Prostate gland (tissue), 2 donors: ENCODE measurements around the gene GALP. TPM values are rescaled to one million over a fixed set of nuclear protein-coding genes. Genes with fewer than 3 reads are reported as not detected.

Source experiments
- DNase-seq: peaks from one replicate; pipeline ENCODE4 v3.0.0-alpha.2; 2019; ENCODE audit warnings: low spot score
- H3K27ac ChIP-seq, 2 donors: fragments of 200-600 bp; sonication (generic); 2 replicates each; pipeline ENCODE4 v1.5.1; 2017 to 2019
- H3K27me3 ChIP-seq: fragments of 200-600 bp; sonication (generic); replicated peaks from 2 replicates; pipeline ENCODE4 v1.5.1; 2019; ENCODE audit not compliant: insufficient read depth
- H3K36me3 ChIP-seq, 2 donors: fragments of 200-600 bp; sonication (generic); 1 replicate in 1 of 2; 2 replicates in 1 of 2; pipeline versions ENCODE4 v1.5.1 to v1.8.1; 2017 to 2019
- H3K4me1 ChIP-seq: fragments of 200-600 bp; sonication (generic); replicated peaks from 2 replicates; pipeline ENCODE4 v1.5.1; 2019
- H3K4me3 ChIP-seq, 2 donors: fragments of 200-600 bp; sonication (generic); 2 replicates each; pipeline ENCODE4 v1.5.1; 2017 to 2019
- H3K9me3 ChIP-seq: fragments of 200-600 bp; sonication (generic); 2 replicates; pipeline ENCODE4 v1.5.1; 2017
- POLR2A ChIP-seq: fragments of 450-650 bp; IDR thresholded peaks from one replicate; pipeline ENCODE4 v1.6.1; 2016; ENCODE audit warnings: antibody characterized with exemption, mild to moderate bottlenecking
- POLR2AphosphoS5 ChIP-seq: sonication (generic); formaldehyde crosslinking; IDR thresholded peaks from one replicate; pipeline ENCODE4 v1.6.1; 2017; ENCODE audit warnings: antibody characterized with exemption
- WGBS: methylation state at CpG from one replicate; pipeline ENCODE4 v1.1.5; 2018; 5-methylcytosine and 5-hydroxymethylcytosine counted together
- intact Hi-C: fragments of 100-400 bp; cut with DNase I; formaldehyde crosslinking; loops from one replicate; pipeline ENCODE4 v1.14.2; 2022
- total RNA-seq, 2 donors: library from RNA; depleted of rRNA; stranded (reverse); fragments of >200 nt; gene quantifications; one replicate each; pipeline ENCODE4 v1.1.0, GENCODE V29; 2016
- TF ChIP-seq, protein P1 (sequence below), 4 experiments: fragments of 200-600 bp in 2 of 4; fragments of 450-650 bp in 2 of 4; sonication (generic) in 2 of 4; IDR thresholded peaks; 1 replicate in 3 of 4; 2 replicates in 1 of 4; pipeline ENCODE4 v1.5.1; 2016 to 2019; ENCODE audit warnings: antibody characterized with exemption in 4 of 4, mild to moderate bottlenecking in 2 of 4, moderate library complexity in 2 of 4

GALP gene
- total RNA-seq, 2 donors from 2014 or later, result not detected

DNA sequence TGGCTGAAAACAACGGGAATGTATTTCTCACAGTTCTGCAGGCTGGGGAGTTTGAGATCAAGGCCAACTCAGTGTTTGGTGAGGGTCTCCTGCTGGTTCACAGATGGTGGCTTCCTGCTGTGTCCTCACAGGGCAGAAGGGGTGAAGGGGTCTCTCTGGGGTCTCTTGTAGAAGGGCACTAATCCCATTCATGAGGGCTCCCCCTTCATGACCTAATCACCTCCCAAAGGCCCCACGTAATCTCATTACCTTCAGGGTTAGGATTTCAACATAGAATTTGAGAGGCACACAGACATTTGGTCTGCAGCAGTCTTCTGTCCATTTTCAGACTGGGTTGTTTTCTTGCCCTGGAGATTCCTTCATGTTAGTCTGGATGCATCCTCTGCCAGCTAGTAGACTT, 23.2 kb upstream of the GALP start:
- DNase-seq, result no peak
- TF ChIP-seq, protein P1, sequence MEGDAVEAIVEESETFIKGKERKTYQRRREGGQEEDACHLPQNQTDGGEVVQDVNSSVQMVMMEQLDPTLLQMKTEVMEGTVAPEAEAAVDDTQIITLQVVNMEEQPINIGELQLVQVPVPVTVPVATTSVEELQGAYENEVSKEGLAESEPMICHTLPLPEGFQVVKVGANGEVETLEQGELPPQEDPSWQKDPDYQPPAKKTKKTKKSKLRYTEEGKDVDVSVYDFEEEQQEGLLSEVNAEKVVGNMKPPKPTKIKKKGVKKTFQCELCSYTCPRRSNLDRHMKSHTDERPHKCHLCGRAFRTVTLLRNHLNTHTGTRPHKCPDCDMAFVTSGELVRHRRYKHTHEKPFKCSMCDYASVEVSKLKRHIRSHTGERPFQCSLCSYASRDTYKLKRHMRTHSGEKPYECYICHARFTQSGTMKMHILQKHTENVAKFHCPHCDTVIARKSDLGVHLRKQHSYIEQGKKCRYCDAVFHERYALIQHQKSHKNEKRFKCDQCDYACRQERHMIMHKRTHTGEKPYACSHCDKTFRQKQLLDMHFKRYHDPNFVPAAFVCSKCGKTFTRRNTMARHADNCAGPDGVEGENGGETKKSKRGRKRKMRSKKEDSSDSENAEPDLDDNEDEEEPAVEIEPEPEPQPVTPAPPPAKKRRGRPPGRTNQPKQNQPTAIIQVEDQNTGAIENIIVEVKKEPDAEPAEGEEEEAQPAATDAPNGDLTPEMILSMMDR (IDR thresholded peaks at IDR 0.05), result no peak
- TF ChIP-seq POLR2AphosphoS5, result no peak
- no peak for TF ChIP-seq POLR2A
- H3K36me3 ChIP-seq, result no peaks in the 10 kb centered on the region

DNA sequence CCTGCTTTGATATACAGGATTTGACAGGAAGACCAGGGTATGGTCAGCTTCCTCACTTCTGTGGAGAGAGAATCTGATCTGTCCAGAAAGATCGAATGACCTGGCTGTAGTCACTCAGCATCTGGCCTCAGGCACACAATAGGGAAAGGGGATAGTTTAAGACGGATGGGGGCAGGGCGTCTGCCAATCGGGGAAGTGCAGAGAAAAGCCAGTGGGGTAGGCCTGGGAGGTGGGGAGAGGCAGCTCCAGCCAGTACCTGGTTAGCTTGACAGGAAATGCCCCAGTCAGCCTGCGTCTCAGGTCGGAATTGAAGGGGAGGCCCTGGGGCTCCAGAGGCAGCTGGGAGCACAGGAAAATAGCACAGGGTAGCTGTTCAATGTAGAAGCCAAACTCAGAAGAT, 22.3 kb upstream of the GALP start:
- 62% methylated on average over 6 of the region's 6 CpGs for WGBS
- no peaks in the 10 kb centered on the region for H3K9me3 ChIP-seq
- DNase-seq, result no peak
- H3K4me3 ChIP-seq, result no peak overlapping the region
- H3K27me3 ChIP-seq, result no peaks in the 10 kb centered on the region
- H3K36me3 ChIP-seq, result no peaks in the 10 kb centered on the region
- H3K4me1 ChIP-seq, result no peaks in the 10 kb centered on the region
- TF ChIP-seq POLR2AphosphoS5 (no peak), POLR2A (no peak)
- TF ChIP-seq, protein P1 (IDR thresholded peaks at IDR 0.05), result no peak
- intact Hi-C loops, result no loop called here
- no peak overlapping the region for H3K27ac ChIP-seq

More for the DNA sequence above, 23.2 kb upstream of the GALP start:
- H3K27ac ChIP-seq, result no peak overlapping the region
- no peaks in the 10 kb centered on the region for H3K4me1 ChIP-seq
- no peak overlapping the region for H3K4me3 ChIP-seq
- no peaks in the 10 kb centered on the region for H3K9me3 ChIP-seq
- intact Hi-C loops, result no loop called here
- H3K27me3 ChIP-seq, result no peaks in the 10 kb centered on the region
- 77% methylated on average over 2 of the region's 2 CpGs for WGBS

DNA sequence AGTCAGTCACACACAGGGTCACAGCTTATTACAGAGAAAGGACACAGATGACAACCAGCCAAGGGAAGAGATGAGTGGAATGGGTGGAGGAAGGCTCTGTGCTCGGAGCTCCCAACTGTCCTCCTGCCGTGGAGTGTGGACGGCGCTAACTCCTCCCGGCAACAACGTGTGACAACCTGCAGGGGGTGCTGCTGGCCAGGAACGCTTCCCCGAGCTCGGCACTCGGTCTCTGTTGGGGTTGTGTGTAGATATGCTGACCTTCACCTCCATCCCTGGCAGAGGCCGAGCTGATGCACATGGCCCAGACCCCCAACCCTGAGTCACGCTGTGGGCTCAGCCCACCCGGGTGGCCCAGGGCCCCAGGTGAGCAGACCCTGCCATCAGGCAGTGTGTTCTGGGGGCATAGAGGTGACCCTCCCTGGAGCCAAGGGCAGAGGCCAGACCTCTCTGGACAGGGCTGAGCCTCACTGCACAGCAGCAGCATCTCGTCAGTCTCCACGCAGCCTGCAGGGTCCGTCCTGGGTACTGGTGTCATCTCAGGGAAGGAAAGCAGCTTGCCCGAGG, 20.6 kb upstream of the GALP start:
- Histone ChIP-seq H3K27ac (no peak overlapping the region), H3K9me3 (no peaks in the 10 kb centered on the region), H3K27me3 (no peaks in the 10 kb centered on the region), H3K4me3 (no peak overlapping the region), H3K4me1 (no peaks in the 10 kb centered on the region), H3K36me3 (peaks cover 0 to 13% of the 10 kb centered on the region in 2 donors)
- intact Hi-C loops, result loop anchor here (5.0 kb wide), 1 partner anchor 43 kb away; no protein-coding TSS in a partner anchor
- 62% methylated on average over 17 of the region's 17 CpGs for WGBS
- TF ChIP-seq, protein P1 (IDR thresholded peaks at IDR 0.05), result peak in 1 of 4 experiments; percentile 15
- no peak for TF ChIP-seq POLR2AphosphoS5
- DNase-seq, result no peak

DNA sequence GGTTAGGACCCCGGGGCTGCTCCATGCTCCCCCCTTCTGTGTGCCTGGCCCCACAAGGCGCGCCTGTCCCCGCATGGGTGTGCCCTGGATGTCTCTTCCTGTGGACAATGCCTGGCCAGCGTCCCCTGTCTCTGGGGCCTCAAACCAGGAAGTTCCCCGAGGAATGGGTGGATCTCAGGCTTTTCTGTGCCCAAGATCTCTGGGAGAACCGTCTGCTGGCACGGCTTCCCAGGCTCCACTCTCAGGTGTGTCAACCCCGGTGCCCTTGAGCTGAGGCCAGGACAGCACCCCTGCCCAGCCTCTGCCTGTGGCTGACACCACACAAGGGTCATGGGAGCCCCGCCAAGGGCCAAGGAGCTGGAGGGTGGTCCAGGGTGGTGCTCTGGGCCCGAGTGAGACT, 19.0 kb upstream of the GALP start:
- Histone ChIP-seq H3K27me3 (no peaks in the 10 kb centered on the region), H3K27ac (peak overlapping the region in 1 of 2 donors; percentile 29), H3K36me3 (peaks cover 0 to 13% of the 10 kb centered on the region in 2 donors), H3K4me1 (no peaks in the 10 kb centered on the region), H3K9me3 (no peaks in the 10 kb centered on the region), H3K4me3 (no peak overlapping the region)
- 62% methylated on average over 11 of the region's 11 CpGs for WGBS
- TF ChIP-seq POLR2A, result no peak
- TF ChIP-seq POLR2AphosphoS5, result no peak
- TF ChIP-seq, protein P1 (IDR thresholded peaks at IDR 0.05), result no peak
- intact Hi-C loops, result loop anchor here (5.0 kb wide), 1 partner anchor 44 kb away; no protein-coding TSS in a partner anchor
- DNase-seq, result no peak

DNA sequence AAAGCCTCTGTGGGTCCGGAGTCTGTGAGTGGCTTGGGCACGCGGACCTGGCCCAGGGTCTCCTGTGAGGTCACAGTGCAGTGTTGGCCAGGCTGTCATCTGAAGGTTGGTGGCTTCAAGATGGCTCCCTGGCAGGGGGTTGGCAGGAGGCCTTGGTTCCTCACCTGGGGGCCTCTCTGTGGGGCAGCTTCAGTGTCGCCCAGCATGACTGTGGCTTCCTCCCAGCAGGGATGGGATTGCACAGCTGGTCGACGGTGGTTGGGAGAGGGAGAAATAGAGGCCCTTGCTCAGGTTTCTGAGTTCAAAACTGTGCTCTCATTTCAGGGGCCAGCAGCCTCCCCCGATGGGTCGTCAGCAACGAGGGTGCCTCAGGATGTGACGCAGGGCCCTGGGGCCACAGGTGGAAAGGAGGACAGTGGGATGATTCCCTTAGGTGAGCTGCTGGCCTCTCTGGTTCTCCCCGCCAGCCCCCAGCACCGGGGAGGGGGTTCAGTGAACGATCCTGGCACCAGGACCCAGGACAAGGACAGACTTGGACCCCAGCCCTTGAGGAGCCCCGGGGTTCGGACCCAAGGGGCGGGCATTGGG, 17.5 kb upstream of the GALP start:
- DNase-seq, result no peak
- peaks cover 0 to 13% of the 10 kb centered on the region in 2 donors for H3K36me3 ChIP-seq
- no peaks in the 10 kb centered on the region for H3K4me1 ChIP-seq
- H3K4me3 ChIP-seq, result no peak overlapping the region
- TF ChIP-seq, protein P1 (IDR thresholded peaks at IDR 0.05), result no peak
- TF ChIP-seq POLR2AphosphoS5 (no peak), POLR2A (no peak)
- H3K27ac ChIP-seq, result no peak overlapping the region
- 95% methylated on average over 16 of the region's 16 CpGs for WGBS
- no peaks in the 10 kb centered on the region for H3K27me3 ChIP-seq
- no peaks in the 10 kb centered on the region for H3K9me3 ChIP-seq
- intact Hi-C loops, result loop anchor here (5.0 kb wide), 1 partner anchor 46 kb away; no protein-coding TSS in a partner anchor
